Measurements from ENCODE around the gene ETS1.

DNA sequence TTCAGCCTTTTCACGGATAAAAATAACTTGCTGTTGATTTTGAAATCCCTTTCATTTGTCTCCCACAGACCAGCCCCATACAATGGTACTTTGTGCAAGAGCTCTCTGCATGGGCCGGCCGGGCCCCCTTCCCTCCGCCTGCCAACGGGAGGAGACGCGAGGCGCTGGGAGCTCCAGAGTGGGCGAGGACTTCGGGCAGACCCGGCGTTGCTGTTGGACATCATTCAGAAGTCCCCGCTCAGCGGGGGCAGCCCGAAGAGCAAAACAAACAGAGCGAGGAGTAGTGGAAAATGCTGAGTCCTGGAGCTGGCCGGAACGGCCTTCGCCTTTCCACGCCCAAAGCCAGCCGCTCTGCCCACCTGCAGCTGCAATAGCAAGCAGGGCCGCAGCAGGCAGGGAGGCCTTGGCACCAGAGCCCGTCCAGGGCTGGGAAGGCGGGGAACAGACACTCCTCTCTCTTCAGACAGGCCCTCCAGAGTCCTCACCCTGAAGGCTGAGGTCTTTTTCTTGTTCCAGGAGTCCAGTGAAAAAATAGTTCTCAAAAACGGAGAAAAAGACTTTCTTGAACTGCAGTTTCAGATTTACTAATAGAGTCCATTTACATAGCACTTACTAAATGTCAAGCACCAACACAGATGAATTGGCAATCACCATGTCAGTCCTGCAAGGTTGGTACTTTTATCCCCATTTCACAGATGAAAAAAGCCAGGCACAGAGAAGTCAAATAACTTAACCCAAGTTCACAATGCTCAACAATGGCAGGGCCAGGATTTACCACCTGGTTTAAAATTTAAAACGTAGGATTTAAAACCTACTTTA is 135.5 kb downstream of the ETS1 start:
- TF ChIP-seq EZH2 (IDR thresholded peaks at IDR 0.05; ENCODE audit: borderline replicate concordance, low read depth, low read length, severe bottlenecking) (no peak), CTCF (IDR thresholded peaks at IDR 0.05; ENCODE audit: borderline replicate concordance, extremely low read depth, low read length, poor library complexity, severe bottlenecking) (no peak)

All from DND-41 (cell line).